Stimulated activated CD8-positive, alpha-beta memory T cell treated with anti-CD3 and anti-CD28 coated beads, Interleukin-4, amount 100 ng/mL, for 48 hours (primary cell): Measurements from ENCODE around the gene ATP9A.
A peak's percentile ranks its signal among the peaks of the same experiment; 100 is the strongest.

Experiments
- DNase-seq: peaks from one replicate; pipeline ENCODE4 v3.0.0-alpha.2; 2020

Gene ATP9A

DNA sequence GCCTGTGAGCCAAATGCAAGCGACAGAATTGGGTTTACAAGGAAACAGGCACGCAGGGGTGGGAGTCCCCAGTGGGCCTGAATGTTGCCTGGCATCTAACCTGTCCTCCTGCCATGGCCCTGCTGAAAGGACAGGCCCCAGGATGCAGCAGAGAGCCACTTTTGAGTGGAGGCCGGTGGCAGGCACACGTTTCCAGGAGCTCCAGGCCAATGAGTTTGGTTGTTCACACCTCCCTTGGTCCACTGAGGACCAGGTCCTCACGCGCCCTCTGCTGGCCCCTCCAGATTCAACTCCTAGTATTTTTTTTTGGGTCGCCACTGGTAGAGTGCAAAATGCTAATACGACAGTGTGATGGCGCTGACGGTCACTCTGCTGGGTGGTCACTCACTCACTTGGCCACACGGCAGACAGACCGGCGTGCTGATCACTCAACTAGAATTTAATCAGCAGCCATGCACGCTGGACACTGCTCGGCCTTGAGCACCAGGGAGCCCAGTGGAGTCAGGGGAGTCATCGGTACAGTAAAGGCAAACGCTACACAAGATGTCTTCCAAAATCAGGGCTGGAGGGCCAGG lies 143.9 kb downstream of the ATP9A start:
- peak; percentile 84 for DNase-seq

DNA sequence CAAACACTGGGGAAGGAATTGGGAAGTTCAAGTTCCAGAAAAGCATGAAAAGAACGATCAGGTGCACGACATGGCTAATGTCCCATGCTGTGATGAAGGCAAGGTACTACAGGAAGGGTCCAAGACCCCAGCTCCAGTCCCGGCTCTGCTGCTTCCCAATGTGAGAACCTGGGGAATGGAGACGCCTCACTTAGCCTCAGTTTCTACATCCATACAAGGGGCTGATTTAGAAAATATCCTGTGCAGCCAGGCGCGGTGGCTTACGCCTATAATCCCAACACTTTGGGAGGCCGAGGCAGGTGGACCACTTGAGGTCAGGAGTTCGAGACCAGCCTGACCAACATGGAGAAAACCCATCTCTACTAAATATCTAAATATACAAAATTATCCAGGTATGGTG lies 144.9 kb downstream of the ATP9A start:
- no peak for DNase-seq

DNA sequence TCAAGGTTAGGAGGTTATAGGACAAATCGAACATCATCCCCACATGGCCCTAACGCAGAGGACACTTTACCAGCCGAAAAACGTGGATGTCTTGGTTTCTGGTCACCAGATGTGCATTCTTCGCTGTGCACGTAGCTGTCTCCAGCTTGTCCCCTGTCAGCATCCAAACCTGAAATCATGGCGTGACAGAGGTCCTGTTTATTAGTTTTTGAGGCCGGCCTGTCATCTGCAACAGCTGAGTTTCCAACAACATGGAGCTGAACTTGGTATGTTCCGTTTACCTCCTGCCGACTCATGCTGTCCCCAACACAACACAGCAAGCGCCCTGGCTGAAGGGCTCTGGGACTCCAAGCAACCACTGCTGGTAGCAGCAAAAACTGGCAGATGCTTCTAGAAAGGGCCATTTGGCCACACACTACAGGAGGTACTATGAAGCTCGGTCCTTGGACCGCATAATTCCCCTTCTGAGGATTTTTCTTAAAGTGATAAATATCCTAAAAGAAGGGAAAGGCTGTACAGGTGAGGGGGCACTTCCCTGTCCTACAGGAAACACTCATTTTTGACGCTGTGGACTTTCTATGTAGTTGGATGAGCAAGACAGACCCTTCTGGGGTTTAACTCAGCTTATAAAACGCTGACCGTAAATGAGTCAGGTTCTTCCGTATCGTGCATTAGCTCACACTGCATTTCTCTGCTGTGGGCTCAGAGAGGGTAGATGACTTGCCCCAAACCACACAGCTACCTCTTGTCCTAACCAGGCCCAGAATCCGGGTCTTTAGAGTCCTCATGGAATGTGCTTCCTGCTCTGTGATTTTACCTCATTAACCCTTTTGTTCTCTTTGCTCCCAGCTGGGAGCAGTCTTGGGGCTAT lies 146.0 kb downstream of the ATP9A start:
- no peak for DNase-seq

DNA sequence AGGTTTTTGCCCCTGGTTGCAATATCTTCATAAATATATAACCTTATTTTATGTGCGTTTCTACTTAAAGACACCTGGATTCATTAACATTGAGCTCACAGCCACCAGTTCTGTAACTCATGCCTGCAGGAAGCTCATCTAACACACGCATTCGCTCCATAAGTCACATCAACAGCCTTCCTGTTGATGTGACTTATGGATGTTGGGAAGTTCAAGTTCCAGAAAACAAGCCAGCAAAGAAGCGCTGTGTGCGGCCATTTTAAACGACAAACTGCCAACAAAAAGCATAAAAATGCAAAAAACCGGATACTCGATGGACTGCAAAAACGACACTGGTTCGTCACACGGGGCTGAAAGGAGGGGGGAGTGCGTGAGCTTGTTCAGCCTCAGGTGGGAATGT lies 147.8 kb downstream of the ATP9A start:
- DNase-seq: no peak

DNA sequence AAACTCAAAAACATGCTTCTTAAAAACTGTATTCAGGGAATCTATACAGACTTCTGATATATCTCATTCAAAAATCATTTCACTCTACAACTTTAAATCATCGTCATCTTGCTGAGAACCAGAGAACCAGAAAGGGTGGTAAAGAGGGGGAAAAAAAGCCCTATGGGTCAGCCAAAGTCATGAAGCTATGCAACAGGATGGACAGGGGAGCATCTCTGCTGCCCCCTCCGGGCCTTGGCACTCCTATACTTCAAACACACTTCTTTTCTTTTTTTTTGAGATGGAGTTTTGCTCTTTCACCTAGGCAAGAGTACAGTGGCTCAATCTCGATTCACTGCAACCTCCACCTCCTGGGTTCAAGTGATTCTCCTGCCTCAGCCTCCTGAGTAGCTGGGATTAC lies 152.1 kb downstream of the ATP9A start:
- no peak for DNase-seq

DNA sequence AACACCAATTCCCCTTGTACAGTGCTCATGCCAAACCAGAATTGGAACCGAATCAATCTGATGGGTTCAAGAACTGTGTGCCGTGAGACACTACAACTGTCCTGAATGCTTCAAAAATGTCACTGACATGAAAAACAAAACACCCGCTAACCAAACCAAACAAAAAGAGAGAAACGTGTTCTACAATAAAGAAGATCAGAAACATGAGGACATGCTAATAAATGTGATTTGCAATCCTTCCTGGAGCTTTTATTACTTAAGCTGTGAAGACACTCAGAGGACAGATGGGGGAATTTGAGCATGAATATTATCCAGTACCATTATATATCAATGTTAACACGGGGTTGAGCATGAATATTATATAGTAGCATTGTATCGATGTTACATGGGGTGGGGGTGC lies 153.5 kb downstream of the ATP9A start:
- no peak for DNase-seq

DNA sequence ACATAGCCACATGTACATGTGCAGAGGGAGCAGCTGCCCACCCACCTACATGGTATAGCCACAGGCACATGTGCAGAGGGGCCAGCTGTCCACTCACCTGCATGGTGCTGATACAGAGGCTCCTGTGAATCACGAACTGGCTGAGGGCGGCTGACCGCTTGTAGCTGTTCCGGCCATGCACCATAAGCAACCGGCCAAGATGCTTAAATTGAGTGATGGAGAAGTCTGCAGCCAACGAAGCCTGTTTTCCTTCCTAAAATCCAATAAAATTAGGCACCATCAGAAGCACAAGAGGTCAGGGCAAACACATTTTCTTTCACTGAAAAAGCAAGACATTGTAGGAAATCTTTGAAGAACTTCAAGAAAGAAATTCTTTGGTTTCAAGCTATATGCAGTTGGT lies 154.6 kb downstream of the ATP9A start:
- DNase-seq: no peak

DNA sequence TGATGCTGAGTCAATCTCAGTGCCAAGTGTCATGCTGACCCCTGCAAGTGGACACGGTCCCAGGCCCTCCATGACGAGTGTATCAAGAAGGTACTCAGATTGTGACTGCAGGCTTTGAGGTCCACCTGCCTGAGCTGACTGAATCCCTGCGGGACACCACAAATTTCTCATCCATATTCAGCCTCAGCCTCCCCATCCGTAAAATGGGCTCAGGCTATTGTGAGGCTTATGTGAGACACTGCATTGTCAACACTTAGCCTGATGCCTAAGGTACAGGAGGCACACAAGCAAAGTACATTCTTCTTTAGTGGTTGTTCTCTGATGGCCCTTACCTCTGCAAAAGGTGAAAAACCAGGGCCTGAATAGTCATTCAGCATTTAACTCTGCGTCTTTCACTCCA lies 155.3 kb downstream of the ATP9A start:
- no peak for DNase-seq

DNA sequence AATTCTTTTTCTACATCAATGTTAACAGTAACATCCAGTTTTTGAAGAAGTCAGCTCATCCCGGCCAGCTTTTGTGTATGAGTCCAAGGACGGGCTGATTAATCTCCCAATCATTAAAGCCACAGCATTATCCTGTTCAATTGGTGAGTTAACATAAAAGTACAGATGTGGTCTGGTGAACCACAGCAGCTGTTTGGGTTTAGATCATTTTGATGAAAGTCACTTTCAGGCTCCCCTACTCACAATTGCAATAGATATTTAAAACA lies 156.6 kb downstream of the ATP9A start:
- no peak for DNase-seq

DNA sequence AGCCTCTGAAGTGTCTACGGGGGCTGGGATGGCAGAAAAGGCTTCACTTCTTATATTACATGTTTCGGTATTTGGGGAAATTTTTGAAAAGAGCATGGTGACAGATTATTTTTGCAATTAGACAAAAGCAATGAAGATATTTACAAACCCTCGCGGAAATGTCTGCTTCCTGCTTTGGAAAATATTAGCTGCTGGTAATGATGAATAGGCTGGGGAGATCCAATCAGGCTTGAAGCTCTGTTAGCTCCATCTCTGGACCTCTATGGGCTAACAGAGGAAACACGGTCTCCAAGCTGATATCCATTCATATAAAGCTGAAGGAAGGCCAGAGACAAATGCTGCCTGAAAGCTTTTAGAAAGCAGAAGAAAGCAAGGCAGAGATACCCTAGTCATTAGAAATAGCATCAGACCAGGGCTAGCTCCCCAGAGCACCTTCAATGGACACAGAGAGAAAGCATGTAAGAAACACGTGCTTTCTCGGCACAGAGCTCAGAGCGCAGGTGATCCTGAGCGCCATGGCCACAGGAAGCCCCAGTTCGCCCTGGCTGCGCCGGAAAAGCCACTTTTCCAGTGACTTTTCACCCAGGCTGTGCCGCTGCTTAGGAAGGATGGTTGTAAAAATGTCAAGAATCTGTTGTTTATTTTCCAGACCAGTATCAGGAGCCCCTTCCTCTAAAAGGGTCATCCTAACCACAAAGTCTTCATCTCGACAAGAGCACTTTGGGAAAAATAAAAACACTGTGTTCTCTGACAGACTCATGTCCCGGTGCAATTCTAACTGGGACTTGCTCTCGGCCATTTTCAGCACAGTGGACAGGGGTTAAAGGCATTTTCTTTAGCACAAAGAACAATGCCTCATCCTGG lies 157.2 kb downstream of the ATP9A start:
- DNase-seq: no peak

DNA sequence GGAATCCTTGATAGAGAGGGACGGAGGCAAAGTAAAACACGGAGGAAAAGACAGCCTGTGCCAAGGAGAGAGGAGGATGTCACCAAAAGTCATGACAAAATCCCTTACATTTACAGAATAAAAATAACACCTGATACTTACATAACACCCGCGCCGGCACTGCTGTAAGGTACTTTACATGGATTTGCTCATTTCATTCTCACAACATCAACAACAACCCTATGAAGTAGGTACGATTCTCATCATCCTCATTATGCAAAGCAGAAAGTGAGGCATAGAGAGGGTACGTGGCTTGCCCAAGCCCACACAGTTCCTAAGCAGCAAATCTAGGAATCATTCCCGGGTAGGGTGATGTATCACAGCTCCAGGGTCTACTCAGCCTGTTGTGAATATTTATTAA lies 158.1 kb downstream of the ATP9A start:
- no peak for DNase-seq

DNA sequence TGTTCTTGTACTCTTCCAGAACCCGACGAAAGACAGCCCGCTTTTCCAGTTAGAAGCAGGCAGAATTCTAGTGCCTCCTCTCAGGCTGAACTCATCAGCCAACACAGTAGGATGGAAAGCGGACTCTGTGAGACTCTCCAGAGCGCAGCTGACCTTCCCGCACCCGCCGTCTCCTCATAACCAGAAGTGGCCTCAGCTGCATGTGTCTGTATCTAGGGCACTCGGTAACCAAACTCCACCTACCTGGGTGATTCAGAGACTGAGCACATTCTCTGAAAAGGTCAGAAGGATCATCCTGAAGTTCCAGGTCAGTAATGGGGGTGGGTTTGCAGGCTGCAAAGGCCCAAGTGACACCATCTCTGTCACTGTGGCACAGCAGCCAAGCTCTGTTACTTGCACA lies 158.9 kb downstream of the ATP9A start:
- no peak for DNase-seq

DNA sequence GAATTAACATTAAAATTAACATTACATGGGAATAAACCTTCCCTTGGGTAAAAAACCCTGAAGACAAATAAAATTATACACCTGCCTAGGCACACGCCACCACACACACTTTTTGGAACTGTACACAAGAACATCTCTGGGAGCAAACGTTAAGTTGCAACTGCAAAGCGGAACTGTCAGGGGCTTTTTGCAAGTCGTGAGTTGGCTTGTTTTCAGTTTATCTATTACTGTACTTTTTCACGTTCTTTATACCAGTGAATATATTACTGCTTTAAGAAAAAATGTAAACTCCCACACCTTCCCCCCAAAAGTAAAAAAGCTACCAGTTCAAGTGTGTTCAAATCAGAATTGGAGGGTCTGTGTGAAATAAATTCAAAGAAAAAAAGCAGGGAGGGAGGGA lies 160.1 kb downstream of the ATP9A start:
- DNase-seq: no peak

DNA sequence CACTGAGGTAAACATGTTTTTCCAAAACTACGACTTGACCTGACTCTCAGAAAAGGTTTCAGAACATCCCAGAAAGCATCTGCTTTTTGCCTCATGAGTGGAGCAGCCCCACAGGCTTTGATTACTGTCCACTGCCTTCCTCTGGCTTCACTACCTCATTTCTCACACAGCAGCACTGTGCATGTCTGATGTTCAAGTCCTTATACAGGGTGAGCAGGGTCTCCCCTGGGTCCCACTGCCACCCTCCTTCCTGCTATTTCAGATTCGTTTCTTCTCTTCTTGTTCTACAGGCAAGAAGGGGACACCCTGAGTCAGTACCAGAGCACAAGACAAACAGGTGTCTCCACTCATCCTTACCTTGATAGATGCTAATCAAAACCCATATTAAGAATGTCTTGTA lies 161.0 kb downstream of the ATP9A start:
- DNase-seq: no peak

DNA sequence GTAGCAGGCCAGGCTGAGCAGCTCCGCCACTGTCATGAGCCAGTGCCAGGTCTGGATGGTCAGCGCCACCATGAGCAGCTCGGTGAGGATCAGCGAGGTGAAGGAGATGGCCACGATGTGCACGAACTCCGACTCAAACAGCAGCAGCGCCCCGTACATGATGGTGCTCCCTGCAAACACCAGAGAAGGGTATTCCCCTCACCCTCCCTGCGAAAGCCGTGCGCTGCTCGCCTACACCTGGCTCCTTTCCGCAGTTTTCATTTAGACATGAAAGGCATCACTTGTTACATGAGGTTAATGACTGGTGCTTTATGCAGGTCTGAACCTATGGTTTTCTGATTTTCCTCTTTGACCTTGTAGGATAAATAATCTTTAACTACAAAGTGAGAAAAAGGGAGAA lies 163.3 kb downstream of the ATP9A start:
- DNase-seq: no peak

DNA sequence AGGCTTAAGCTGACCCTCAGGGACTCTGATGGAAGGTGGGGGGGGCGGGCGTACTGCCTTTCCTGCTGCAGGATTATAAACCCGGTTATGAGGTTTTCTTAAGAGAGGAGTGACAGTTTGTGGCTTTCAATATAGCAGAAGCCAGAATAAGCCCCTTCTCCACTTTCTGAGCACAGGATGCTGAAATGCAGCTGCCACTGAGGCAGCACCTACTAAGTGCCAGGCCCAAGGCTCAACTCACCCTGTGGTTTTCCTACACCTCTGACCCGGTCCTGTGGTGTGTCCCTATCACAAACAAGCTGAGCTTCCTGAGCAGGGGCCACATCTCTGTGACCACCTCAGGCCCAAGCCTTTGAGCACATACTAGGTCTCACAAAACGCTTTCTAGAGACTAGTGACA lies 166.1 kb downstream of the ATP9A start:
- DNase-seq: no peak

DNA sequence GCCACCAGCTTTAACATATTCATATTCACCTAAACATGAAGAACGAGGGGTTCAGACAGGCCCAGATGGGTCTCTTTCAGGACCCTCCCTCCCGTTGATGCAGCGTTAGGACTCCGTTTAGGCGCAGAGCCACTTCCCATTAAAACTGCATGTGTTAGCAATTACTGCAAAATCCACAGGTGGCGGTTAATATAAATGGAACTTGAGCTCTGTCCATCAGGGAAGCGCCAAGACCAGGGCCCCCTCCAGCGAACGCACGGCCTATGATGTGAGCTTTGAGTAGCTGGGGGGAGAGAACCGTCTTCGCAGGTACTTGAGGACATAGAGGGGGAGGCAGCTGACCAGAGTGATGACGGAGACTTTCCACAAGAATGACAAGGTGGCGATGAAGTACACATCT lies 167.2 kb downstream of the ATP9A start:
- DNase-seq: no peak

DNA sequence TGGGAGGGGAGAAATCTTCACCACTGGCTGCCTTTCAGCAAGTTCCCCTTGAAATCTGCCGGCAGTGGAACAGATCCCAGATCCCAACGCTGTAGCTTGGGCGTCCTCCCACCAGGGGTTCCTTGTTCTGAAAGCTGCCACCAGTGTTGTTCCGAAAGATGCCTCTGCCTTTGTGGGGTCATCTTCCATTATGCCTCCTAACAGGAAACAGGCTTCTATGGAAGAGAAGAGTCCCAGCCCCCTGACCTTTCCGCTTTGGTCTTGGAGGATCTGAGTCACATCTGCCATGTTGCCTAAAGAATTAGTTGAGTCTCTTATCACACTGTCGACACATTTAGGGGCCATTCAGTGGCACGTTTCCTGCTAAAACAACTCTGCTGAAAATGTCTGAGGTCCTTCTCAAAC lies 168.2 kb downstream of the ATP9A start:
- no peak for DNase-seq

DNA sequence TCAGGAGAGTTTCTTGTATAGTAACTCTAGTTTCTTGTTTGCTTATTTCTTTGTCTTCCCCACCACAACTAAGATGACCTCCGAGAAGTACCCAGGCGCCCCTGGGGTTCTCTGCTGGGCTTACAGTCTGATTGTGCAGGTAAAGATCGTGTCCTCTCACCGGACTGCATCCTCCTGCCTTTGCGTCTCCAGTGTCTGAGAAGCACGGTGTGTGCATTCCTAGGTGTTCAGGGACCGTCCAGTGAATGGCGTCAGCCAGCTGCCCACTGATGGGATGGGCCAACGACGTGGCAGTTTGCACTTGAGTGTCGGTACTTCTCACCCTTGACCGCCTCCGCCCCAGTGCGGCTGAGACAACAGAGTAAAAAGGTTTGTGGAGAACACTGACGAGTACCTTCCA lies 169.6 kb downstream of the ATP9A start:
- no peak for DNase-seq

DNA sequence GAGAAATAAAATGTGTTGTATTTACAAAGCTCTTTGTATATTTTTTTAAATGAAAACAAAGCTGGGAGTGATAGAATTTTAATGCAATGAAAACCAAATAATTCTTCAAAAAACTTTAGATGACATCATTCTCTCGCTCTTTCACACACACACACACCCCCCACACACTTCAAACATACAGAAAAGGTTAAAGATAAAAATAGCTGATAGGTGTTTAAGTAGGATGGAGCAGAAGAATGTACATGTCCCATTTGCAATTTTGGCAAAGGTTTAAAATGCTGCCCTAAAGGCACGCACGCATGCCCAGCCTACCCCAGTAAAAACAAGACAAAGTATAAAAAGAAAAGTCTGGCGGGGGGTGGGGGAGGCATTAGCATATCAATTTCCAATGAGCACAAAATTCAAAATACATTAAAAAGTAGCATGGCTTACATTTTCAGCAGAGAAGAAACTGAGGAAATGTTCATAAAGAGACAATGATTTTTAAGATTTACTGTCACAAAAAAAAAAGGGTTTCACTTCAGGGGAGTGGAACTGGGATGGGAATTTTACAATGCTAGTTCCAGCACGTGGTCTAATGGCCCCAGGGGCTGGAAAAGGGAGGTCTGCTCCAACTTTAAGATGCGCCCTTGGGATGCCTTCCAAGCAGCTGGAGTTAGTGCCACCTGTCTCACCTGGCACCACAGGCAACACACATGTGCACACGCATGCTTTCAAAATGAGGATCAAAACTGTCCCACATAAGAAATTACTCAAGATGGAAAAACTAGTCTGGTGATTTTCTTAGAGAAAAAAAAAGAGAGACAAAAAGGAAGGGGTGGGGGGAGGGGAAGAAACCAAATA lies 170.6 kb downstream of the ATP9A start:
- DNase-seq: no peak

DNA sequence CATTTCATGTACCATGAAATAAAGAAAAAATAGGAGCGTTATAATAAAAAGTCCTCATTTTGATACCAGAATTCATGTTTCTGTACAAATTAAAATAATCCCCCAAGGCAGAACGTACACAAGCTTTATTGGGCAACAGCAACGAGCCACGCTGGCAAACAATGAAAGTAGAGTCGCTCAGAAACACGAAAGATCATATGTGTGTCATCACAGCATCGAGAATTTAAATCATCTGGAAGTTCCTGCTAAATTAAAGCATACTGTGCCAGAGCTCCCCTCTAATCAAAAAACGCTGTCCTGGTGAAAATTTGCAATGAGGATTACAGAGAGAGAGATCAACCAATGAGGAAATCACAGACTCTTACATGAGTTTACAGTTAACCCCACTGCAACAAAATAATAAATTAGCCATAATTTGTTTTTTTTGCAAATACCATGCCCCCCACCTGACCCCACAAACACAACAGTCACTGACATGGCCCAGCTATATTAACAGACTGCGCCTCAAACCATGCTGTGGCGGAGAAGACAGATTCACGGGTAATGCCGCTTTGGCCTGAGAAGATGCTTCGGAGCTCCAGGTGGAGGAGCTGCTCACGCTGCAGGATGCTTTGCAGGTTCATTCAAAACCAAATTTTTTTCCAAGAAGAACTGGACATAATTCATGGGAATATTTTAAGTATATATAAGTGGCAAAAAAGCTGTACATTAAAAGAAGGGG lies 171.4 kb downstream of the ATP9A start:
- DNase-seq: no peak

DNA sequence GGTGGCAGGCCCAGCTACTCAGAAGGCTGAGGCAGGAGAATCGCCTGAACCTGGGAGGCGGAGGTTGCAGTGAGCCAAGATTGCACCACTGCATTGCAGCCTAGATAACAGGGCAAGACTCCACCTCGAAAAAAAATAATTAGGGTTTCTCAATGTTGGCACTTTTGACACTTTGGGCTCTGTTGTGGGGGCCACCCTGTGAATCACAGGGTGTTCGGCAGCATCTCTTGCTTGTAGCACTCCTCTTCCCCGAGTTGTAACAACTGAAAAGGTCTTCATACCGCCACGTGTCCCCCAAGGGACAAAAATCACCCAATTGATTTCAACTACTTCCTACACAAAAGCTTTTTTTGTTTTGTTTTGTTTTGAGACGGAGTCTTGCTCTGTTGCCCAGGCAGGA lies 172.4 kb downstream of the ATP9A start:
- DNase-seq: no peak
